ENCODE measurements around the gene CFP.
A peak's percentile ranks its signal among the peaks of the same experiment; 100 is the strongest.
"Not testable (repeated sequence)": the region's sequence is repeated elsewhere in the genome, so short reads cannot be mapped to it uniquely, and the experiment has no call there.

CFP gene

GRCh38 chrX:47629419-47630200 is at the start of gene CFP:
Gene CFP (minus strand): TSS chrX:47629930. CDS start chrX:47629844, 86 bp downstream.
- no peak for DNase-seq (ENCODE audit: low read depth in 3 of 3)

- DNase-seq (ENCODE audit: low read depth in 3 of 3) = not testable (repeated sequence)
These were observed 46.5 kb upstream of the CFP start for GRCh38 chrX:47675959-47676859.

GRCh38 chrX:47674776-47675175 is 45.0 kb upstream of the CFP start:
- no peak for DNase-seq (ENCODE audit: low read depth in 3 of 3)

GRCh38 chrX:47665797-47666196 is 36.1 kb upstream of the CFP start:
- not testable (repeated sequence) for DNase-seq (ENCODE audit: low read depth in 3 of 3)

GRCh38 chrX:47664737-47665136 is 35.0 kb upstream of the CFP start:
- DNase-seq (ENCODE audit: low read depth in 3 of 3) = no peak

GRCh38 chrX:47662144-47662657 is 32.5 kb upstream of the CFP start:
- DNase-seq (ENCODE audit: low read depth in 3 of 3) = peak; percentile 39 to 52 (median 39)

GRCh38 chrX:47661539-47661938 is 31.8 kb upstream of the CFP start:
- DNase-seq (ENCODE audit: low read depth in 3 of 3) = no peak

GRCh38 chrX:47659421-47659726 is 29.6 kb upstream of the CFP start:
- DNase-seq (ENCODE audit: low read depth in 3 of 3) = no peak

GRCh38 chrX:47658684-47659420 is 29.1 kb upstream of the CFP start, which contains the start of gene UXT:
Gene UXT (minus strand): TSS chrX:47659180. CDS start chrX:47658927, 253 bp downstream.
- DNase-seq (ENCODE audit: low read depth in 3 of 3) = peak; percentile 86 to 91 (median 88)

GRCh38 chrX:47658301-47658683 is 28.6 kb upstream of the CFP start:
- DNase-seq (ENCODE audit: low read depth in 3 of 3) = no peak

GRCh38 chrX:47651043-47651905 is 21.5 kb upstream of the CFP start:
- no peak for DNase-seq (ENCODE audit: low read depth in 3 of 3)

- DNase-seq (ENCODE audit: low read depth in 3 of 3) = peak; percentile 55 to 87 (median 78)
These were observed 20.7 kb upstream of the CFP start, which contains the start of gene ELK1 for GRCh38 chrX:47650164-47651042. Gene ELK1 (minus strand): TSS chrX:47650563. CDS start chrX:47641441, 9,122 bp downstream.

GRCh38 chrX:47649781-47650163 is 20.0 kb upstream of the CFP start:
- no peak for DNase-seq (ENCODE audit: low read depth in 3 of 3)

- no peak for DNase-seq (ENCODE audit: low read depth in 3 of 3)
These were observed 19.5 kb upstream of the CFP start for GRCh38 chrX:47649271-47649670.

- no peak for DNase-seq (ENCODE audit: low read depth in 3 of 3)
These were observed 18.6 kb upstream of the CFP start for GRCh38 chrX:47648376-47648775.

GRCh38 chrX:47646636-47647035 is 16.9 kb upstream of the CFP start:
- no peak for DNase-seq (ENCODE audit: low read depth in 3 of 3)

GRCh38 chrX:47645530-47645929 is 15.8 kb upstream of the CFP start:
- DNase-seq (ENCODE audit: low read depth in 3 of 3) = no peak

GRCh38 chrX:47644557-47645091 is 14.9 kb upstream of the CFP start:
- DNase-seq (ENCODE audit: low read depth in 3 of 3) = no peak

- no peak for DNase-seq (ENCODE audit: low read depth in 3 of 3)
These were observed 14.2 kb upstream of the CFP start for GRCh38 chrX:47643926-47644325.

GRCh38 chrX:47638816-47639215 is 9.1 kb upstream of the CFP start:
- DNase-seq (ENCODE audit: low read depth in 3 of 3) = no peak

Measured in stimulated activated CD4-positive, alpha-beta T cell treated with anti-CD3 and anti-CD28 coated beads, TNF-alpha, amount 100 ng/mL, for 48 hours (primary cell).